A673 (cell line): ENCODE measurements around the gene CYSLTR2. TPM values are rescaled to one million over a fixed set of nuclear protein-coding genes. Genes with fewer than 3 reads are reported as not detected.

ENCODE experiments used
- BruUV-seq: library from RNA; stranded (reverse); fragments of 400-500 nt; replicated peaks from 2 replicates; lab custom pipeline; 2021; lab: Mats Ljungman, UMichigan
- CTCF ChIA-PET: fragments of 300-600 bp; sonication (Branson Sonifier 250); formaldehyde crosslinking; loops from one replicate; lab custom pipeline; 2022; ENCODE audit warnings: antibody characterized with exemption; lab: Charles Lee
- POLR2A ChIA-PET: fragments of 300-600 bp; sonication (Branson Sonifier 250); formaldehyde crosslinking; loops from one replicate; lab custom pipeline; 2022; ENCODE audit warnings: antibody characterized with exemption; ENCODE audit not compliant: low non-redundant PET; lab: Charles Lee
- DNase-seq: peaks from one replicate; pipeline ENCODE4 v3.0.0-alpha.2; 2015; ENCODE audit warnings: low spot score
- H3K27ac ChIP-seq: fragments of 200-600 bp; sonication (generic); 2 replicates; pipeline ENCODE4 v1.5.1; 2016; ENCODE audit warnings: mixed run types, low read depth, mild to moderate bottlenecking, mixed read lengths, antibody characterized with exemption, low read length; ENCODE audit not compliant: poor library complexity, severe bottlenecking
- H3K27me3 ChIP-seq: fragments of 200-600 bp; sonication (generic); replicated peaks from 2 replicates; pipeline ENCODE4 v1.6.1; 2017; ENCODE audit warnings: mixed run types, low read depth, mild to moderate bottlenecking, mixed read lengths, antibody characterized with exemption, low read length; ENCODE audit not compliant: insufficient read depth, poor library complexity
- H3K36me3 ChIP-seq: fragments of 200-600 bp; sonication (generic); 2 replicates; pipeline ENCODE4 v1.6.1; 2016; ENCODE audit warnings: mixed run types, mild to moderate bottlenecking, mixed read lengths, antibody characterized with exemption, low read length; ENCODE audit not compliant: insufficient read depth, poor library complexity, severe bottlenecking
- H3K4me1 ChIP-seq: fragments of 200-600 bp; sonication (generic); 2 replicates; pipeline ENCODE4 v1.6.1; 2017; ENCODE audit warnings: mixed run types, mild to moderate bottlenecking, mixed read lengths, antibody characterized with exemption, low read length; ENCODE audit not compliant: insufficient read depth, poor library complexity, severe bottlenecking
- H3K4me3 ChIP-seq: fragments of 200-600 bp; sonication (generic); 2 replicates; pipeline ENCODE4 v1.5.1; 2016; ENCODE audit warnings: low read depth, mixed run types, mild to moderate bottlenecking, mixed read lengths, low read length; ENCODE audit not compliant: poor library complexity, severe bottlenecking
- H3K9me3 ChIP-seq: fragments of 200-600 bp; sonication (generic); 2 replicates; pipeline ENCODE4 v1.6.1; 2016; ENCODE audit warnings: mixed run types, low read depth, mild to moderate bottlenecking, mixed read lengths, antibody characterized with exemption, low read length; ENCODE audit not compliant: poor library complexity, severe bottlenecking
- EZH2 ChIP-seq: fragments of 200-600 bp; sonication (generic); IDR thresholded peaks from 2 replicates; pipeline ENCODE4 v1.6.1; 2017; ENCODE audit warnings: borderline replicate concordance, low read depth, mild to moderate bottlenecking, mixed read lengths, antibody characterized with exemption, low read length; ENCODE audit not compliant: poor library complexity, severe bottlenecking
- intact Hi-C: fragments of 100-400 bp; cut with micrococcal nuclease; formaldehyde crosslinking; loops from one replicate; pipeline ENCODE4 v1.10.0; 2022; ENCODE audit not compliant: unreplicated experiment
- total RNA-seq: library from RNA; stranded (reverse); gene quantifications from 2 replicates; pipeline ENCODE4 v1.2.3, GENCODE V29; 2021
- TF ChIP-seq, protein P1 (sequence below): fragments of 300-800, 200-600 bp; sonication (generic); conservative IDR thresholded peaks from 2 replicates; pipeline ENCODE4 v1.5.1; 2017; ENCODE audit warnings: low read depth, mild to moderate bottlenecking, antibody characterized with exemption, low read length, moderate library complexity, mixed read lengths

CYSLTR2 gene
- total RNA-seq, 1 experiment from 2014 or later, result not detected

DNA sequence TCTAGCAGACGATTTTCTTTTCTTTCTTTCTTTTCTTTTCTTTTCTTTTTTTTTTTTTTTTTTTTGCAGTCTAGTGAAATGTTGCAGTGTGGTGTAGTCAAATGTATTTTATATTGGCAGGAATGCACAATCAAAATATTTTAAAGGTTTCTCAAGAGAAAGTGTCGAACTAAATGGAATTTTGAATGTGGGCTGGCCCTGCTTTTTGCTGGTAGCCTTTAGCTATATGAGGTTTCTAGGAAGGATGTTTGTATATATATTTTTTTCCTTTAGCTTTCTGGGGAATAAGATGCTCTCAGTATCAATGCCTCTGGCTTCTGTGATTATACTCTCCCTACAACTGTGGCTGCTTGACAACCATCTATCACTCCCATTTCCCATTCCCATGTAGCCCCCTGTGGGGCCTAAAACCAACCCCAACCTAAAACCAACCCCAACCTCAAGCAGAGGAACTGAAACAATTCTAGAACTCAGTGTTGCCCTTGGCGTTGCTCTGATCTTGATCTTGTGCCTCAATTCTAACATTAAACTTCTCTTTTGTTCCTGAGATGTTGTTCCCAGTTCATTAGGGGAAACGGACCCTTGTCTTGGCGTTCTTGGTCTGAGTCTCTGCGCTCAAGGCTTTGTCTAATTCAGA is 27.1 kb downstream of the CYSLTR2 start:
- no TSS peak for BruUV-seq
- DNase-seq, result no peak
- H3K36me3 ChIP-seq, result no peaks in the 10 kb centered on the region
- H3K9me3 ChIP-seq, result no peaks in the 10 kb centered on the region
- TF ChIP-seq, protein P1, sequence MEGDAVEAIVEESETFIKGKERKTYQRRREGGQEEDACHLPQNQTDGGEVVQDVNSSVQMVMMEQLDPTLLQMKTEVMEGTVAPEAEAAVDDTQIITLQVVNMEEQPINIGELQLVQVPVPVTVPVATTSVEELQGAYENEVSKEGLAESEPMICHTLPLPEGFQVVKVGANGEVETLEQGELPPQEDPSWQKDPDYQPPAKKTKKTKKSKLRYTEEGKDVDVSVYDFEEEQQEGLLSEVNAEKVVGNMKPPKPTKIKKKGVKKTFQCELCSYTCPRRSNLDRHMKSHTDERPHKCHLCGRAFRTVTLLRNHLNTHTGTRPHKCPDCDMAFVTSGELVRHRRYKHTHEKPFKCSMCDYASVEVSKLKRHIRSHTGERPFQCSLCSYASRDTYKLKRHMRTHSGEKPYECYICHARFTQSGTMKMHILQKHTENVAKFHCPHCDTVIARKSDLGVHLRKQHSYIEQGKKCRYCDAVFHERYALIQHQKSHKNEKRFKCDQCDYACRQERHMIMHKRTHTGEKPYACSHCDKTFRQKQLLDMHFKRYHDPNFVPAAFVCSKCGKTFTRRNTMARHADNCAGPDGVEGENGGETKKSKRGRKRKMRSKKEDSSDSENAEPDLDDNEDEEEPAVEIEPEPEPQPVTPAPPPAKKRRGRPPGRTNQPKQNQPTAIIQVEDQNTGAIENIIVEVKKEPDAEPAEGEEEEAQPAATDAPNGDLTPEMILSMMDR, result no peak
- TF ChIP-seq EZH2, result no peak
- H3K4me1 ChIP-seq, result no peaks in the 10 kb centered on the region
- no peak overlapping the region for H3K4me3 ChIP-seq
- no peak overlapping the region for H3K27ac ChIP-seq
- POLR2A ChIA-PET, result no interaction called here
- intact Hi-C loops, result no loop called here
- CTCF ChIA-PET, result no interaction called here
- H3K27me3 ChIP-seq, result no peaks in the 10 kb centered on the region

DNA sequence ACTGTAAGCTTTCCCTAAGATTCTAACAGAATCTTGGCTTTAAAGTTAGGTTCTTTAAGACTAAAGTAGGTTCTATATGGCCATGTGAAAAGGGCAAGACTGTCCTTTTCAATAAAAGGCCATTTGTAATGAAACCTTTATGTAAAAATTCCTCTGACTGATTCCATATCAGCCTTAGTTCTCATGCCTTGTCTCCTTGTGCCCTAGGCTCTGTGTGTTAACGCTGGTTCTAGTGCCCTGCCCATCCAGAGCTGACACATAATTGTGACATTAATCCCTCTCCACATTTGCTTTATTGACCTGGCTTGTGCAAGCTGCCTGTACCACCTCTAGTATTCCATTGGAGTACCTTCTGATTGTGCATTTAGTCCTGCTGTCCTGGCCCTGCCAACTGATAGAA is 28.2 kb downstream of the CYSLTR2 start:
- no peak for DNase-seq
- H3K9me3 ChIP-seq, result no peaks in the 10 kb centered on the region
- CTCF ChIA-PET, result no interaction called here

DNA sequence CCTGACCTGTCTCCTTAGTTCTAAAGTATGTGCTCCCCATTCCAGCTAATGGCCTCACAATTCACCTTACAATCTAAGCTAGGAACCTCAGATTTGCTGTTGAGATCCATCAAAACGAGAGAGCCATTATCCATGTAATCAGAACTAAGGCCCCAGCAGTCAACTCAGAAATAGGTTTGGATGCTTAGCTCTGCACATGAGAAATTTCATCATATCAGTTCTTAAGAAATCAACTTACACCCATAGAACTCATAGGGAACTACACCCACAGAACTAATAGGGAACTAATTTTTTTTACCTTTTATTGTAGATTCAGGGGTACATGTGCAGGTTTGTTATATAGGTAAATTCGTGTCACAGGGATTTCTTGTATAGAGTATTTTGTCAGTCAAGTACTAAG is 28.7 kb downstream of the CYSLTR2 start:
- ChIA-PET POLR2A (no interaction called here), CTCF (no interaction called here)
- no peaks in the 10 kb centered on the region for H3K27me3 ChIP-seq
- no peak overlapping the region for H3K4me3 ChIP-seq
- no peaks in the 10 kb centered on the region for H3K36me3 ChIP-seq
- TF ChIP-seq, protein P1, result no peak
- no peak for TF ChIP-seq EZH2
- no peaks in the 10 kb centered on the region for H3K4me1 ChIP-seq
- no peak overlapping the region for H3K27ac ChIP-seq
- H3K9me3 ChIP-seq, result no peaks in the 10 kb centered on the region
- intact Hi-C loops, result no loop called here
- no peak for DNase-seq
- BruUV-seq, result no TSS peak

More for the DNA sequence above, 28.2 kb downstream of the CYSLTR2 start:
- H3K36me3 ChIP-seq, result no peaks in the 10 kb centered on the region
- BruUV-seq, result no TSS peak
- POLR2A ChIA-PET, result no interaction called here
- intact Hi-C loops, result no loop called here
- H3K4me1 ChIP-seq, result no peaks in the 10 kb centered on the region
- no peak for TF ChIP-seq EZH2
- TF ChIP-seq, protein P1, result no peak
- no peaks in the 10 kb centered on the region for H3K27me3 ChIP-seq
- no peak overlapping the region for H3K27ac ChIP-seq
- no peak overlapping the region for H3K4me3 ChIP-seq
